Caco-2 (cell line): ENCODE results near the gene BEAN1. TPM values are rescaled to one million over a fixed set of nuclear protein-coding genes. Genes with fewer than 3 reads are reported as not detected.

Experiments used
- BruUV-seq: library from RNA; stranded (reverse); fragments of 400-500 nt; replicated peaks from 2 replicates; lab custom pipeline; 2021; lab: Mats Ljungman, UMichigan
- CTCF ChIA-PET: fragments of 300-600 bp; sonication (Branson Sonifier 250); formaldehyde crosslinking; loops from one replicate; lab custom pipeline; 2022; ENCODE audit warnings: antibody characterized with exemption; lab: Charles Lee
- POLR2A ChIA-PET: fragments of 300-600 bp; sonication (Branson Sonifier 250); formaldehyde crosslinking; loops from one replicate; lab custom pipeline; 2022; ENCODE audit warnings: antibody characterized with exemption; lab: Charles Lee
- DNase-seq, 2 experiments: peaks; one replicate each; pipeline versions ENCODE4 v3.0.0 to v3.0.0-alpha.2; 2020 to 2022
- H3K27me3 ChIP-seq: replicated peaks from 2 replicates; pipeline ENCODE4 v1.6.0; 2011; ENCODE audit warnings: low read length; ENCODE audit not compliant: control insufficient read depth, insufficient read depth
- H3K36me3 ChIP-seq: 2 replicates; pipeline ENCODE4 v1.5.1; 2011; ENCODE audit warnings: low read length; ENCODE audit not compliant: control insufficient read depth, insufficient read depth
- H3K4me1 ChIP-seq: fragments of 250-450 bp; sonication (Bioruptor Pico); 2 replicates; pipeline ENCODE4 v1.5.1; 2020; ENCODE audit warnings: mild to moderate bottlenecking
- H3K4me3 ChIP-seq: 2 replicates; pipeline ENCODE4 v1.5.1; 2011; ENCODE audit warnings: low read depth, mild to moderate bottlenecking, control low read depth, low read length
- H3K9me3 ChIP-seq: fragments of 250-450 bp; sonication (Bioruptor Pico); 2 replicates; pipeline ENCODE4 v1.5.1; 2020; ENCODE audit warnings: mild to moderate bottlenecking, moderate library complexity
- H3K27ac Mint-ChIP-seq: one replicate; pipeline ENCODE4 v1.8.0; 2022; ENCODE audit warnings: mixed read lengths; ENCODE audit not compliant: unreplicated experiment
- H3K27me3 Mint-ChIP-seq: one replicate; pipeline ENCODE4 v1.8.0; 2022; ENCODE audit warnings: mixed read lengths; ENCODE audit not compliant: insufficient read depth, unreplicated experiment
- H3K36me3 Mint-ChIP-seq: one replicate; pipeline ENCODE4 v1.8.0; 2022; ENCODE audit warnings: mild to moderate bottlenecking, mixed read lengths; ENCODE audit not compliant: insufficient read depth, unreplicated experiment
- H3K4me1 Mint-ChIP-seq: one replicate; pipeline ENCODE4 v1.8.0; 2022; ENCODE audit warnings: low read depth, mixed read lengths; ENCODE audit not compliant: unreplicated experiment
- H3K4me3 Mint-ChIP-seq: one replicate; pipeline ENCODE4 v1.8.0; 2022; ENCODE audit warnings: mild to moderate bottlenecking, moderate library complexity, mixed read lengths; ENCODE audit not compliant: unreplicated experiment
- H3K9me3 Mint-ChIP-seq: one replicate; pipeline ENCODE4 v1.8.0; 2022; ENCODE audit warnings: mixed read lengths; ENCODE audit not compliant: unreplicated experiment
- CTCF ChIP-seq, 2 experiments: fragments of 200-600 bp in 1 of 2; IDR thresholded peaks; 1 replicate in 1 of 2; 2 replicates in 1 of 2; pipeline versions ENCODE4 v1.5.1 to v1.8.0; 2011 to 2022; ENCODE audit warnings: antibody characterized with exemption in 1 of 2, control low read depth in 1 of 2, inconsistent platforms in 1 of 2, low read depth in 1 of 2, low read length in 1 of 2, mild to moderate bottlenecking in 1 of 2, moderate library complexity in 1 of 2; ENCODE audit not compliant: insufficient read depth in 1 of 2, severe bottlenecking in 1 of 2, unreplicated experiment in 1 of 2
- intact Hi-C: fragments of 100-400 bp; cut with micrococcal nuclease; formaldehyde crosslinking; loops from one replicate; pipeline ENCODE4 v1.10.0; 2022; ENCODE audit not compliant: unreplicated experiment
- total RNA-seq: library from RNA; stranded (reverse); gene quantifications from 2 replicates; pipeline ENCODE4 v1.2.3, GENCODE V29; 2022

BEAN1 gene
- total RNA-seq, 1 experiment from 2014 or later = not detected

GRCh38 chr16:66489385-66489784 lies 62.3 kb downstream of the BEAN1 start:
- no peaks in the 10 kb centered on the region; the same call in 1 of the 2 replicates for H3K9me3 ChIP-seq
- Mint-ChIP-seq H3K27ac (no peak overlapping the region), H3K27me3 (no peaks in the 10 kb centered on the region), H3K9me3 (no peaks in the 10 kb centered on the region), H3K4me1 (no peaks in the 10 kb centered on the region), H3K36me3 (no peaks in the 10 kb centered on the region), H3K4me3 (no peak overlapping the region)
- no TSS peak for BruUV-seq
- no peak for TF ChIP-seq CTCF (IDR thresholded peaks at IDR 0.05; ENCODE audit: insufficient read depth in 1 of 2, low read depth in 1 of 2, low read length in 1 of 2, severe bottlenecking in 1 of 2, unreplicated experiment in 1 of 2)
- no peak overlapping the region for H3K4me3 ChIP-seq
- ChIA-PET POLR2A (no interaction called here), CTCF (no interaction called here)
- no peak for DNase-seq
- H3K36me3 ChIP-seq = no peaks in the 10 kb centered on the region
- H3K4me1 ChIP-seq = no peaks in the 10 kb centered on the region
- no peaks in the 10 kb centered on the region for H3K27me3 ChIP-seq
- intact Hi-C loops = no loop called here

GRCh38 chr16:66489818-66490217 lies 62.7 kb downstream of the BEAN1 start:
- no peaks in the 10 kb centered on the region; the same call in 1 of the 2 replicates for H3K9me3 ChIP-seq
- H3K27me3 Mint-ChIP-seq = no peaks in the 10 kb centered on the region
- ChIA-PET POLR2A (no interaction called here), CTCF (no interaction called here)
- no peak overlapping the region for H3K4me3 Mint-ChIP-seq
- no peaks in the 10 kb centered on the region for H3K9me3 Mint-ChIP-seq
- intact Hi-C loops = no loop called here
- BruUV-seq = no TSS peak
- H3K27ac Mint-ChIP-seq = no peak overlapping the region
- no peak overlapping the region for H3K4me3 ChIP-seq
- no peaks in the 10 kb centered on the region for H3K4me1 Mint-ChIP-seq
- no peaks in the 10 kb centered on the region for H3K36me3 ChIP-seq
- no peaks in the 10 kb centered on the region for H3K36me3 Mint-ChIP-seq
- no peak for DNase-seq
- no peaks in the 10 kb centered on the region for H3K27me3 ChIP-seq
- TF ChIP-seq CTCF (IDR thresholded peaks at IDR 0.05; ENCODE audit: insufficient read depth in 1 of 2, low read depth in 1 of 2, low read length in 1 of 2, severe bottlenecking in 1 of 2, unreplicated experiment in 1 of 2) = no peak
- no peaks in the 10 kb centered on the region for H3K4me1 ChIP-seq

GRCh38 chr16:66490774-66491715 lies 64.0 kb downstream of the BEAN1 start:
- no TSS peak for BruUV-seq
- Histone ChIP-seq H3K9me3 (no peaks in the 10 kb centered on the region; the same call in 1 of the 2 replicates), H3K4me1 (no peaks in the 10 kb centered on the region), H3K4me3 (no peak overlapping the region), H3K36me3 (no peaks in the 10 kb centered on the region), H3K27me3 (no peaks in the 10 kb centered on the region)
- no peaks in the 10 kb centered on the region for H3K27me3 Mint-ChIP-seq
- POLR2A ChIA-PET = no interaction called here
- DNase-seq = no peak
- no peak for TF ChIP-seq CTCF (IDR thresholded peaks at IDR 0.05; ENCODE audit: insufficient read depth in 1 of 2, low read depth in 1 of 2, low read length in 1 of 2, severe bottlenecking in 1 of 2, unreplicated experiment in 1 of 2)
- no peak overlapping the region for H3K4me3 Mint-ChIP-seq
- no peaks in the 10 kb centered on the region for H3K4me1 Mint-ChIP-seq
- intact Hi-C loops = no loop called here
- no peak overlapping the region for H3K27ac Mint-ChIP-seq
- no peaks in the 10 kb centered on the region for H3K9me3 Mint-ChIP-seq
- no peaks in the 10 kb centered on the region for H3K36me3 Mint-ChIP-seq
- CTCF ChIA-PET = no interaction called here
